ENCODE data around the gene MALT1. TPM values are rescaled to one million over a fixed set of nuclear protein-coding genes. Genes with fewer than 3 reads are reported as not detected.

MALT1 gene, protein sequence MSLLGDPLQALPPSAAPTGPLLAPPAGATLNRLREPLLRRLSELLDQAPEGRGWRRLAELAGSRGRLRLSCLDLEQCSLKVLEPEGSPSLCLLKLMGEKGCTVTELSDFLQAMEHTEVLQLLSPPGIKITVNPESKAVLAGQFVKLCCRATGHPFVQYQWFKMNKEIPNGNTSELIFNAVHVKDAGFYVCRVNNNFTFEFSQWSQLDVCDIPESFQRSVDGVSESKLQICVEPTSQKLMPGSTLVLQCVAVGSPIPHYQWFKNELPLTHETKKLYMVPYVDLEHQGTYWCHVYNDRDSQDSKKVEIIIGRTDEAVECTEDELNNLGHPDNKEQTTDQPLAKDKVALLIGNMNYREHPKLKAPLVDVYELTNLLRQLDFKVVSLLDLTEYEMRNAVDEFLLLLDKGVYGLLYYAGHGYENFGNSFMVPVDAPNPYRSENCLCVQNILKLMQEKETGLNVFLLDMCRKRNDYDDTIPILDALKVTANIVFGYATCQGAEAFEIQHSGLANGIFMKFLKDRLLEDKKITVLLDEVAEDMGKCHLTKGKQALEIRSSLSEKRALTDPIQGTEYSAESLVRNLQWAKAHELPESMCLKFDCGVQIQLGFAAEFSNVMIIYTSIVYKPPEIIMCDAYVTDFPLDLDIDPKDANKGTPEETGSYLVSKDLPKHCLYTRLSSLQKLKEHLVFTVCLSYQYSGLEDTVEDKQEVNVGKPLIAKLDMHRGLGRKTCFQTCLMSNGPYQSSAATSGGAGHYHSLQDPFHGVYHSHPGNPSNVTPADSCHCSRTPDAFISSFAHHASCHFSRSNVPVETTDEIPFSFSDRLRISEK
- total RNA-seq (2022): 28.5 and 33.0 TPM in 2 replicates
- percentile 88 among the genes with signal in this experiment for Bru-seq, nascent RNA
- percentile 84 among the genes with signal in this experiment for BruChase-seq, experiment 1, labeled RNA remaining after a 6-hour chase
- BruChase-seq, experiment 2, labeled RNA remaining after a 2-hour chase: percentile 84 among the genes with signal in this experiment
- long read RNA-seq, full-length matches to known transcripts: 44 of 71 reads
- long read RNA-seq, partial matches to known transcripts: 5 of 71 reads
- long read RNA-seq, other reads (novel, unspliced or antisense): 22 of 71 reads

DNA sequence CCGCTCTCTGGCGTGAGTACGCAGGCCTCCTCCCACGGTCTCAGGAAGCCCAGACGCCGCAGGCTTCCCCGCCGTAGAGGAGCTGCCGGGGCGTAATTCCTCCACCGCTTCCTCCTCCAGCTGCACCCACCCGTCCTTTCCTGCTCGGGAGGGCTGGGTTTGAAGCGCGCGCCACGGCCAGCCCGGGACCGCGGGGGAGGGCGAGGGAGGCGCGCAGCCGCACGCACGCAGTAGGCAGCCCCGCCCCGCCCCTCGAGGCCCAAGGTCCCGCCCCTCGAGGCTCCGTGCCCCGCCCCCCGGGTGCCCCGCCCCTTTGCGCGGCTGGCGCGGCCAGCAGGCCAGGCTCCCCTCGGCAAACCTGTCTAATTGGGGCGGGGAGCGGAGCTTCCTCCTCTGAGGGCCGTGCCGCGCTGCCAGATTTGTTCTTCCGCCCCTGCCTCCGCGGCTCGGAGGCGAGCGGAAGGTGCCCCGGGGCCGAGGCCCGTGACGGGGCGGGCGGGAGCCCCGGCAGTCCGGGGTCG is at the start of gene MALT1:
Gene MALT1, plus strand, starts transcription at position 355 of the 521 bp plus-strand sequence. CDS start 179 bp downstream, outside the sequence.
- TF ChIP-seq, protein P1, sequence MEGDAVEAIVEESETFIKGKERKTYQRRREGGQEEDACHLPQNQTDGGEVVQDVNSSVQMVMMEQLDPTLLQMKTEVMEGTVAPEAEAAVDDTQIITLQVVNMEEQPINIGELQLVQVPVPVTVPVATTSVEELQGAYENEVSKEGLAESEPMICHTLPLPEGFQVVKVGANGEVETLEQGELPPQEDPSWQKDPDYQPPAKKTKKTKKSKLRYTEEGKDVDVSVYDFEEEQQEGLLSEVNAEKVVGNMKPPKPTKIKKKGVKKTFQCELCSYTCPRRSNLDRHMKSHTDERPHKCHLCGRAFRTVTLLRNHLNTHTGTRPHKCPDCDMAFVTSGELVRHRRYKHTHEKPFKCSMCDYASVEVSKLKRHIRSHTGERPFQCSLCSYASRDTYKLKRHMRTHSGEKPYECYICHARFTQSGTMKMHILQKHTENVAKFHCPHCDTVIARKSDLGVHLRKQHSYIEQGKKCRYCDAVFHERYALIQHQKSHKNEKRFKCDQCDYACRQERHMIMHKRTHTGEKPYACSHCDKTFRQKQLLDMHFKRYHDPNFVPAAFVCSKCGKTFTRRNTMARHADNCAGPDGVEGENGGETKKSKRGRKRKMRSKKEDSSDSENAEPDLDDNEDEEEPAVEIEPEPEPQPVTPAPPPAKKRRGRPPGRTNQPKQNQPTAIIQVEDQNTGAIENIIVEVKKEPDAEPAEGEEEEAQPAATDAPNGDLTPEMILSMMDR (IDR thresholded peaks at IDR 0.05; ENCODE audit: unreplicated experiment): no peak
- DNase-seq (ENCODE audit: unreplicated experiment): peak; percentile 91
- ChIA-PET POLR2A (interaction anchor here (0.5 to 6.0 kb wide), 34 partner anchors 7 to 729 kb away, joined by 3 to 75 read pairs (median 6); no protein-coding TSS in a partner anchor), CTCF (interaction anchor here (0.8 to 3.5 kb wide), 7 partner anchors 9 to 101 kb away, joined by 3 to 19 read pairs (median 4); no protein-coding TSS in a partner anchor)
- Mint-ChIP-seq H3K9me3 (ENCODE audit: unreplicated experiment) (no peaks in the 10 kb centered on the region), H3K36me3 (ENCODE audit: insufficient read depth, unreplicated experiment) (peaks cover 6% of the 10 kb centered on the region), H3K4me3 (ENCODE audit: unreplicated experiment) (peak within 1 kb of the TSS; percentile 97), H3K27ac (ENCODE audit: low read depth, unreplicated experiment) (peak within 1 kb of the TSS; percentile 78), H3K27me3 (ENCODE audit: insufficient read depth, unreplicated experiment) (no peaks in the 10 kb centered on the region), H3K4me1 (ENCODE audit: insufficient read depth, unreplicated experiment) (peaks cover 55% of the 10 kb centered on the region)
- BruUV-seq (replicated peaks): no TSS peak
- intact Hi-C loops (cut with micrococcal nuclease): loop anchor here (2.0 to 5.0 kb wide), 4 partner anchors 59 to 138 kb away; no protein-coding TSS in a partner anchor

DNA sequence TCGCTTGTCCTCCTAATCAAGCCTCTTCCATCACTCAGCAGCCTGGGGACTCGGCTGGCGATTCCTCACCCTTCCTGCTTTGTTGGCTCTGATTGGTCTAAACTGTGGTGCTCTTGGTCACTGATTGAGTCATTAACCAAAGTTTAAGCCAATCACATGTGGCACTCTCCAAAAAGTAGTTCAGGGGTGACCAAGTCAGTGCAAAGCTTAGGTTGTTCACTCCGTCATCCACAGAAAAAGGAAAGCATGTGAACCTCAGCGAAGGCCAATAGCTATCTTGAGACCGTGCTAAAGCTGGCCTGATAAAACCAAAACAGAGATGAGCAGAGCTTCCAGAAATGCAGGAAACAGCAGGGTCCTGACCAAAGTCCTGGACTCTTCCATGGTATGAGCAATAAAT is 47.3 kb upstream of the MALT1 start:
- no peak for DNase-seq (ENCODE audit: unreplicated experiment)
- no TSS peak for BruUV-seq (replicated peaks)
- no peak overlapping the region for H3K27ac Mint-ChIP-seq (ENCODE audit: low read depth, unreplicated experiment)
- no peak overlapping the region for H3K4me3 Mint-ChIP-seq (ENCODE audit: unreplicated experiment)
- POLR2A ChIA-PET: interaction anchor here (0.6 kb wide), 1 partner anchor 13 kb away, joined by 3 read pairs; no protein-coding TSS in a partner anchor
- H3K4me1 Mint-ChIP-seq (ENCODE audit: insufficient read depth, unreplicated experiment): no peaks in the 10 kb centered on the region
- H3K9me3 Mint-ChIP-seq (ENCODE audit: unreplicated experiment): no peaks in the 10 kb centered on the region
- intact Hi-C loops (cut with micrococcal nuclease): no loop called here
- TF ChIP-seq, protein P1 (IDR thresholded peaks at IDR 0.05; ENCODE audit: unreplicated experiment): no peak
- H3K36me3 Mint-ChIP-seq (ENCODE audit: insufficient read depth, unreplicated experiment): no peaks in the 10 kb centered on the region
- no peaks in the 10 kb centered on the region for H3K27me3 Mint-ChIP-seq (ENCODE audit: insufficient read depth, unreplicated experiment)
- CTCF ChIA-PET: no interaction called here

DNA sequence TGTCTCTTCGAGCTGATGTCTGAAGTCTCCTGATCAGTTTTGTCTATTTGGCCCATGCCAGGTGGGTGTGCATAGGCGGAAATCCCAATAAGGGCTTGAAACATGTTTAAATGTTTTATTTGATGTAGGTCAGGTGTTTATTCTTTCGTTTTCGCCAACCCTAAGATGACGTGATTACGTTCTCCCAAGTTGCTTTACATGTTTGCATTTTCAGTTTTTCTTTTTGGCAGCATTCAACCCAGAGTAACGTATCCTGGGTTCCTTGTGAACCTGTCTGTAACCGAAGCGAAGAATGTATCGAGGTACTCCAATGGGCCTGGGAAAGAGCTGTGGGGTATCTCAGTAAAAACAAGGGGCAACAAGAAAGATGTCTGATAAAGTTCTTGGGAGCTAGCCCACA is 45.4 kb upstream of the MALT1 start:
- intact Hi-C loops (cut with micrococcal nuclease): no loop called here
- no peaks in the 10 kb centered on the region for H3K4me1 Mint-ChIP-seq (ENCODE audit: insufficient read depth, unreplicated experiment)
- ChIA-PET CTCF (interaction anchor here (0.6 to 1.0 kb wide), 2 partner anchors 13 to 559 kb away, joined by 3 to 4 read pairs; no protein-coding TSS in a partner anchor), POLR2A (interaction anchor here (0.8 to 1.2 kb wide), 2 partner anchors 13 to 23 kb away, joined by 3 read pairs; no protein-coding TSS in a partner anchor)
- H3K27me3 Mint-ChIP-seq (ENCODE audit: insufficient read depth, unreplicated experiment): no peaks in the 10 kb centered on the region
- H3K4me3 Mint-ChIP-seq (ENCODE audit: unreplicated experiment): no peak overlapping the region
- DNase-seq (ENCODE audit: unreplicated experiment): no peak
- H3K27ac Mint-ChIP-seq (ENCODE audit: low read depth, unreplicated experiment): no peak overlapping the region
- BruUV-seq (replicated peaks): no TSS peak
- TF ChIP-seq, protein P1 (IDR thresholded peaks at IDR 0.05; ENCODE audit: unreplicated experiment): no peak
- H3K36me3 Mint-ChIP-seq (ENCODE audit: insufficient read depth, unreplicated experiment): no peaks in the 10 kb centered on the region
- H3K9me3 Mint-ChIP-seq (ENCODE audit: unreplicated experiment): no peaks in the 10 kb centered on the region
